Activated CD4-positive, alpha-beta T cell treated with anti-CD3 and anti-CD28 coated beads, Interleukin-2, amount 10 ng/mL, durations not matched to agents 7 days and 5 days (primary cell): ENCODE results near the gene QRFPR. TPM values are rescaled to one million over a fixed set of nuclear protein-coding genes. Genes with fewer than 3 reads are reported as not detected.

Source experiments
- CTCF ChIA-PET: fragments of 350-600 bp; sonication (Branson Sonifier 250); formaldehyde crosslinking; loops from one replicate; lab custom pipeline; 2021; ENCODE audit warnings: antibody characterized with exemption; lab: Charles Lee
- POLR2A ChIA-PET: fragments of 350-600 bp; sonication (Branson Sonifier 250); formaldehyde crosslinking; loops from one replicate; lab custom pipeline; 2021; ENCODE audit warnings: antibody characterized with exemption; lab: Charles Lee
- DNase-seq: peaks from one replicate; pipeline ENCODE4 v3.0.0-alpha.2; 2020
- H3K27ac Mint-ChIP-seq: one replicate; pipeline ENCODE4 v1.8.0; 2021; ENCODE audit warnings: mild to moderate bottlenecking, moderate library complexity, mixed read lengths
- H3K27me3 Mint-ChIP-seq: one replicate; pipeline ENCODE4 v1.8.0; 2021; ENCODE audit warnings: mixed read lengths
- H3K36me3 Mint-ChIP-seq: one replicate; pipeline ENCODE4 v1.8.0; 2021; ENCODE audit warnings: low read depth, mixed read lengths
- H3K4me1 Mint-ChIP-seq: one replicate; pipeline ENCODE4 v1.8.0; 2021; ENCODE audit warnings: mixed read lengths
- H3K4me3 Mint-ChIP-seq: one replicate; pipeline ENCODE4 v1.8.0; 2021; ENCODE audit warnings: mild to moderate bottlenecking, moderate library complexity, mixed read lengths
- H3K9me3 Mint-ChIP-seq: one replicate; pipeline ENCODE4 v1.8.0; 2021; ENCODE audit warnings: mixed read lengths
- total RNA-seq, 2 experiments: library from RNA; stranded (reverse); gene quantifications; one replicate each; pipeline ENCODE4 v1.2.3, GENCODE V29; 2021

The QRFPR gene
- total RNA-seq, 2 experiments from 2014 or later: not detected

GRCh38 chr4:121376097-121376496 lies 4.7 kb downstream of the QRFPR start:
- Mint-ChIP-seq H3K36me3 (no peaks in the 10 kb centered on the region), H3K4me1 (peaks cover 6% of the 10 kb centered on the region), H3K27me3 (peaks cover 50% of the 10 kb centered on the region), H3K27ac (no peak overlapping the region), H3K9me3 (no peaks in the 10 kb centered on the region), H3K4me3 (no peak overlapping the region)
- ChIA-PET CTCF (no interaction called here), POLR2A (no interaction called here)
- DNase-seq: no peak

- Mint-ChIP-seq H3K27ac (no peak overlapping the region), H3K36me3 (no peaks in the 10 kb centered on the region), H3K4me1 (peaks cover 5% of the 10 kb centered on the region), H3K4me3 (no peak overlapping the region), H3K9me3 (no peaks in the 10 kb centered on the region), H3K27me3 (peaks cover 46% of the 10 kb centered on the region)
- ChIA-PET POLR2A (no interaction called here), CTCF (interaction anchor here (1.4 kb wide), 1 partner anchor 9 kb away, joined by 4 read pairs; no protein-coding TSS in a partner anchor)
- no peak for DNase-seq
Measured at GRCh38 chr4:121375262-121375661, 5.6 kb downstream of the QRFPR start.

GRCh38 chr4:121373841-121374240 lies 7.0 kb downstream of the QRFPR start:
- no peak for DNase-seq
- H3K27me3 Mint-ChIP-seq: peaks cover 33% of the 10 kb centered on the region
- no peaks in the 10 kb centered on the region for H3K9me3 Mint-ChIP-seq
- no peak overlapping the region for H3K27ac Mint-ChIP-seq
- no peak overlapping the region for H3K4me3 Mint-ChIP-seq
- ChIA-PET CTCF (interaction anchor here (1.2 to 1.4 kb wide), 2 partner anchors 8 to 13 kb away, joined by 3 to 4 read pairs; no protein-coding TSS in a partner anchor), POLR2A (no interaction called here)
- H3K4me1 Mint-ChIP-seq: no peaks in the 10 kb centered on the region
- H3K36me3 Mint-ChIP-seq: no peaks in the 10 kb centered on the region

- Mint-ChIP-seq H3K27ac (no peak overlapping the region), H3K9me3 (no peaks in the 10 kb centered on the region), H3K27me3 (peaks cover 19% of the 10 kb centered on the region), H3K36me3 (no peaks in the 10 kb centered on the region), H3K4me1 (no peaks in the 10 kb centered on the region), H3K4me3 (no peak overlapping the region)
- DNase-seq: peak; percentile 42
- POLR2A ChIA-PET: no interaction called here
- CTCF ChIA-PET: interaction anchor here (0.6 to 1.1 kb wide), 4 partner anchors 9 to 291 kb away, joined by 3 to 4 read pairs (median 3); no protein-coding TSS in a partner anchor
Measured at GRCh38 chr4:121370729-121371325, 10.0 kb downstream of the QRFPR start.

- POLR2A ChIA-PET: no interaction called here
- H3K36me3 Mint-ChIP-seq: no peaks in the 10 kb centered on the region
- DNase-seq: no peak
- peaks cover 6% of the 10 kb centered on the region for H3K27me3 Mint-ChIP-seq
- CTCF ChIA-PET: no interaction called here
- H3K4me1 Mint-ChIP-seq: no peaks in the 10 kb centered on the region
- no peaks in the 10 kb centered on the region for H3K9me3 Mint-ChIP-seq
- no peak overlapping the region for H3K27ac Mint-ChIP-seq
- H3K4me3 Mint-ChIP-seq: no peak overlapping the region
Measured at GRCh38 chr4:121360495-121360894, 20.3 kb downstream of the QRFPR start.

- no peaks in the 10 kb centered on the region for H3K36me3 Mint-ChIP-seq
- CTCF ChIA-PET: no interaction called here
- POLR2A ChIA-PET: no interaction called here
- H3K27me3 Mint-ChIP-seq: peaks cover 25% of the 10 kb centered on the region
- DNase-seq: no peak
- H3K4me1 Mint-ChIP-seq: no peaks in the 10 kb centered on the region
- peaks cover 2% of the 10 kb centered on the region for H3K9me3 Mint-ChIP-seq
- no peak overlapping the region for H3K27ac Mint-ChIP-seq
- no peak overlapping the region for H3K4me3 Mint-ChIP-seq
Measured at GRCh38 chr4:121358473-121358872, 22.3 kb downstream of the QRFPR start.

GRCh38 chr4:121353213-121353612 lies 27.6 kb downstream of the QRFPR start:
- no peak overlapping the region for H3K27ac Mint-ChIP-seq
- no peaks in the 10 kb centered on the region for H3K4me1 Mint-ChIP-seq
- H3K4me3 Mint-ChIP-seq: no peak overlapping the region
- ChIA-PET CTCF (no interaction called here), POLR2A (no interaction called here)
- no peak for DNase-seq
- H3K27me3 Mint-ChIP-seq: peaks cover 40% of the 10 kb centered on the region
- H3K36me3 Mint-ChIP-seq: no peaks in the 10 kb centered on the region
- H3K9me3 Mint-ChIP-seq: peaks cover 2% of the 10 kb centered on the region

- H3K27me3 Mint-ChIP-seq: peaks cover 15% of the 10 kb centered on the region
- H3K27ac Mint-ChIP-seq: no peak overlapping the region
- ChIA-PET CTCF (no interaction called here), POLR2A (no interaction called here)
- H3K36me3 Mint-ChIP-seq: no peaks in the 10 kb centered on the region
- no peaks in the 10 kb centered on the region for H3K4me1 Mint-ChIP-seq
- no peak for DNase-seq
- H3K9me3 Mint-ChIP-seq: no peaks in the 10 kb centered on the region
- no peak overlapping the region for H3K4me3 Mint-ChIP-seq
Measured at GRCh38 chr4:121344098-121344497, 36.7 kb downstream of the QRFPR start.

- POLR2A ChIA-PET: no interaction called here
- no peak for DNase-seq
- Mint-ChIP-seq H3K9me3 (no peaks in the 10 kb centered on the region), H3K36me3 (no peaks in the 10 kb centered on the region), H3K27me3 (peaks cover 11% of the 10 kb centered on the region), H3K4me3 (no peak overlapping the region), H3K27ac (no peak overlapping the region), H3K4me1 (no peaks in the 10 kb centered on the region)
- CTCF ChIA-PET: no interaction called here
Measured at GRCh38 chr4:121340247-121340646, 40.6 kb downstream of the QRFPR start.

GRCh38 chr4:121339824-121340223 lies 41.0 kb downstream of the QRFPR start:
- H3K27ac Mint-ChIP-seq: no peak overlapping the region
- H3K36me3 Mint-ChIP-seq: no peaks in the 10 kb centered on the region
- CTCF ChIA-PET: no interaction called here
- peaks cover 9% of the 10 kb centered on the region for H3K27me3 Mint-ChIP-seq
- POLR2A ChIA-PET: no interaction called here
- DNase-seq: no peak
- no peak overlapping the region for H3K4me3 Mint-ChIP-seq
- H3K9me3 Mint-ChIP-seq: no peaks in the 10 kb centered on the region
- H3K4me1 Mint-ChIP-seq: no peaks in the 10 kb centered on the region

GRCh38 chr4:121339307-121339706 lies 41.5 kb downstream of the QRFPR start:
- H3K4me1 Mint-ChIP-seq: no peaks in the 10 kb centered on the region
- H3K36me3 Mint-ChIP-seq: no peaks in the 10 kb centered on the region
- H3K9me3 Mint-ChIP-seq: no peaks in the 10 kb centered on the region
- no peak overlapping the region for H3K27ac Mint-ChIP-seq
- CTCF ChIA-PET: no interaction called here
- H3K27me3 Mint-ChIP-seq: peaks cover 9% of the 10 kb centered on the region
- POLR2A ChIA-PET: no interaction called here
- DNase-seq: no peak
- H3K4me3 Mint-ChIP-seq: no peak overlapping the region

- H3K27me3 Mint-ChIP-seq: peaks cover 8% of the 10 kb centered on the region
- H3K36me3 Mint-ChIP-seq: no peaks in the 10 kb centered on the region
- ChIA-PET CTCF (no interaction called here), POLR2A (no interaction called here)
- no peak for DNase-seq
- H3K4me1 Mint-ChIP-seq: no peaks in the 10 kb centered on the region
- no peak overlapping the region for H3K27ac Mint-ChIP-seq
- H3K9me3 Mint-ChIP-seq: no peaks in the 10 kb centered on the region
- H3K4me3 Mint-ChIP-seq: no peak overlapping the region
Measured at GRCh38 chr4:121338518-121338917, 42.3 kb downstream of the QRFPR start.

- H3K27me3 Mint-ChIP-seq: peaks cover 8% of the 10 kb centered on the region
- no peaks in the 10 kb centered on the region for H3K36me3 Mint-ChIP-seq
- no peak overlapping the region for H3K4me3 Mint-ChIP-seq
- no peaks in the 10 kb centered on the region for H3K9me3 Mint-ChIP-seq
- no peak overlapping the region for H3K27ac Mint-ChIP-seq
- no peaks in the 10 kb centered on the region for H3K4me1 Mint-ChIP-seq
- POLR2A ChIA-PET: no interaction called here
- no peak for DNase-seq
- CTCF ChIA-PET: no interaction called here
Measured at GRCh38 chr4:121336706-121337105, 44.1 kb downstream of the QRFPR start.

- Mint-ChIP-seq H3K9me3 (no peaks in the 10 kb centered on the region), H3K27ac (no peak overlapping the region), H3K4me3 (no peak overlapping the region), H3K27me3 (peaks cover 12% of the 10 kb centered on the region), H3K4me1 (no peaks in the 10 kb centered on the region), H3K36me3 (no peaks in the 10 kb centered on the region)
- ChIA-PET POLR2A (no interaction called here), CTCF (interaction anchor here (0.6 to 1.2 kb wide), 3 partner anchors 132 to 1126 kb away, joined by 3 to 5 read pairs (median 4); no protein-coding TSS in a partner anchor)
- no peak for DNase-seq
Measured at GRCh38 chr4:121330180-121330665, 50.6 kb downstream of the QRFPR start.
